IPS-11a (cell line): ENCODE measurements around the gene SORCS2.

ENCODE experiments used
- H3K4me3 ChIP-seq: one replicate; pipeline ENCODE4 v1.5.1; 2013; ENCODE audit warnings: low read depth, low read length, control low read depth

SORCS2 gene

GRCh38 chr4:7285244-7286094 lies 93.1 kb downstream of the SORCS2 start:
- H3K4me3 ChIP-seq: no peak overlapping the region

DNA sequence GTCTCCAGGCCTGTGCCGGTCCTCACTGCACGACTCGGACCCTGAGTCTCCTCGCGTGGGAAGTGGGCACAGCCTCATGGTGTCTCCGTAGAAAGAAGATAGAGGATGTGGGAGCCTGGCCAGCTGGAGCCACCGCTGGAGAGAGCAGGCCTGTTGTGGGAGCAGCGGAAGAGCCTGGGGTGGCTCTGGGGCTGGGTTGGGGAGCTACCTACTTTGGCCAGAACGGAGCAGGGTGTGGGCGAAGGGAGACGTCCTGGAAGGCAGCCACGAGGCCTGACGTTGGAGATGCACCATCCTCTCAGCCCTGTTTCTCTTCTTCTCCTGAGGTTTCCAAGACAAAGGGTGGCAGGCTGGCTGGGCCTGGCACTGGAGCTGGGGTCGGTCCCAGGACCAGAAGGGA lies 93.8 kb downstream of the SORCS2 start:
- no peak overlapping the region for H3K4me3 ChIP-seq

- H3K4me3 ChIP-seq: no peak overlapping the region
These were observed 94.5 kb downstream of the SORCS2 start for GRCh38 chr4:7286798-7287197.

GRCh38 chr4:7287274-7287917 lies 95.1 kb downstream of the SORCS2 start:
- no peak overlapping the region for H3K4me3 ChIP-seq

DNA sequence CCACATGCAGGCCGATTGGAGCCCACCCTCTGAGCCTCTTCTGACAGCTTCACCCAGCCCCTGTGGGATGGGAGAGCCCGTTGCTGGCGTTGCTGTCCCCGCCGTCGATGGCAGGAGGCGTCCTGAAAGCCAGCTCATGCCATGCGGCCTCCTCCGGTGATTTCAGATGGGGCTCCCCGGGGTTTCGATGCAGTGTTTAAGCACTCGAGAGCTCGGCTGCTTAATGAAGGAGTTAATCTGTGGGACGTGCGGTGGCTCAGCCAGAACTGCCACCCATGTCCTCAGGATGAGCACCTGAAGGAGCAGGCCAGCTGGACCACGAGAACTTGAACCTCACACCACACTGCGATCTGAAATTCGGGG lies 95.6 kb downstream of the SORCS2 start:
- H3K4me3 ChIP-seq: no peak overlapping the region

GRCh38 chr4:7288751-7289523 lies 96.6 kb downstream of the SORCS2 start:
- no peak overlapping the region for H3K4me3 ChIP-seq

GRCh38 chr4:7289589-7289988 lies 97.3 kb downstream of the SORCS2 start:
- no peak overlapping the region for H3K4me3 ChIP-seq

DNA sequence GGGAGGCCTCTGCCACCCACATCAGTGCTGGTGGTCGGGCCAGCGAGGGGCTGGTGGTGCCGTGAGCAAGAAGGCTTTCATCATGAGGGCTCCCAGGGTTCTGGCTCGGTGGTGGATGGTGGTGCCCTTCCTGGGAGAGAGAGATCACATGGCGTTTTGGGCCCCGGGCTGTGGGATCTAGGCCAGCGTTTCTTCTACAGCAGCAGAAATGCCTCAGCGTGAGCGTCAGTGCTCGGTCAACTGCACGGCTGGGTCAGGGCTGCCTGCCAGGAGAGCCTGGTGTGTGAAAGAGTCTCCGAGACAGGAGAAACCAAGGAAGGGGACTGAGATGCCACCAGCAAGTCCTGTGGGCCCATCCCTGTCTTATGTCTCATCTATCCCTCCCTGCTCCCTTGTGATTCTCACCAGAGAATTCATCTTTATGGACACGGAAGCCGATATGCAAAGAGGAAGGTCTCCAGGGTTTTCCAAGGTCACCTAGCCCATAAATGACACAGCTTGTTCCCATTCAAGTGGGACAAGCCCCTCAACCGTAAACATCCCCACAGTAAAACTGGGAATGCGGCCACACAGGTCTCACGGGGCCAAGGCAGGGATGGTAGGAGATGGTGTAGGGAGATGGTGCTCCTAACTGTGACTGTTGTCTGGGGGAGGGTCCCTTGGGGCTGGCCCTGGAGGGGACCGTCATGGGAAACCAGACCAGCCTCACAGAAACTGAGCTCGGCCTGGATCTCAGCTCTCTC lies 99.2 kb downstream of the SORCS2 start:
- H3K4me3 ChIP-seq: no peak overlapping the region

GRCh38 chr4:7293703-7294102 lies 101.4 kb downstream of the SORCS2 start:
- no peak overlapping the region for H3K4me3 ChIP-seq

DNA sequence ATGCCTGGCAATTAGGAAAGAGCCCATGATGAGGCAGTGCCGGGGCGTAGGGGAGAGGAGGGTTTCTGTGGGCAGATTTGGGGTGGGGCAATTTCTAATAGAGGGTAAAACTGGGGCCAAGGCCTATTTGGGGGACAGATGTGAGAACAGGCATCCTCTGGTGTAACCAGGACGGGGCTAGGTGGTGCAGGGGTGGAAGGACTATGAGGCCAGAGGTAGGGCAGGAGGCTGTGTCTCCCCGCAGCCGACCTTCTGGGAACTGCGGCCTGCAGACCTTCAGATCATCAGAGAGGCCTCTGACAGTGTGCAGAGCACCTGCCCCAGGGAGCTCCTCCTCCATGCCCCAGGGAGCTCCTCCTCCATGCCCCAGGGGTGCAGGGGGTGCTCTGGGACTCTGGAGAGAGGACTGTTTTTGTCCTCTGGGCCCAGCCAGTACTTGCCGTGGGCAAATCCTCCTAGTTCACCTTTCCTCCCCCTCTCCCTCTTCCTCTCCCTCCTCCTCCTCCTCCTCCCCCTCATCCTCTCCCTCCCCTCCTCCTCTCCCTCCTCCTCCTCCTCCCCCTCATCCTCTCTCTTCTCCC lies 101.9 kb downstream of the SORCS2 start:
- H3K4me3 ChIP-seq: no peak overlapping the region

GRCh38 chr4:7295197-7295910 lies 103.0 kb downstream of the SORCS2 start:
- no peak overlapping the region for H3K4me3 ChIP-seq

DNA sequence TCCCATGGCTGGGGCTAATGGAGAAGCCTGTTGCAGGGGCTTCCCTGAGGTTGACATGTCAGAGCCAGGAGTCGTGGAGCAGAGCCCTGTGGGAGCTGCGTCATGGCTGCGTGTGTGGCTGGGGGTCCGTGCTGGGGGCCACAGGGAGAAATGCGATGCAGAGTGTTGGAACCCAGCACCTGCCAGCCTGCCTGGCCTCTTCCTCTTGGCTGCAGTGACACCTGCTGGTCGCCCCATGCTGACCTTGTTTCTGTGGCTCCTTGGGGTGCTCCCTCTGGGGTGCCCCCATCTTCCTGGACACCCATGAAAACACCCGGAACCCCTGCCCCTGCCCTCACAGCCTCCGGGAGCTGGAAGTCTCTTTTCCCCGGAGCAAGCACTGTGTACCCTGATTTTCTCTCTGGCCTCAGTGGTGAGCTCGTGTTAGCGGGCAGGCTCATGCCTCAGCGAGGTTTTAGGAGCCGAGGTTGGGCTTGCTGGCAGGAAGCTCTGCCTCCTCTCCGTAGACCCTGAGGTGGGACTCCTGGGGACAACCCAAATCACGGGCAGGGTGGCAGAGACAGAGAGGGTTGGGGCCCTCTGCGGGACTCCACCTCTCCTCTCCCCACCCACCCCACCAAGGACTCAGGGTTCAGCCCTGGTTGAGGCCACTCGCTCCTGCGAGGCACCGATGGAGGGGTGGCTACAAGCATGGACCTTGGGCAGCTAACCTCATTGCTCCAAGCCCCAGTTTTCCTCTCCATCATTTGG lies 103.7 kb downstream of the SORCS2 start:
- H3K4me3 ChIP-seq: no peak overlapping the region

GRCh38 chr4:7296661-7297335 lies 104.5 kb downstream of the SORCS2 start:
- no peak overlapping the region for H3K4me3 ChIP-seq

DNA sequence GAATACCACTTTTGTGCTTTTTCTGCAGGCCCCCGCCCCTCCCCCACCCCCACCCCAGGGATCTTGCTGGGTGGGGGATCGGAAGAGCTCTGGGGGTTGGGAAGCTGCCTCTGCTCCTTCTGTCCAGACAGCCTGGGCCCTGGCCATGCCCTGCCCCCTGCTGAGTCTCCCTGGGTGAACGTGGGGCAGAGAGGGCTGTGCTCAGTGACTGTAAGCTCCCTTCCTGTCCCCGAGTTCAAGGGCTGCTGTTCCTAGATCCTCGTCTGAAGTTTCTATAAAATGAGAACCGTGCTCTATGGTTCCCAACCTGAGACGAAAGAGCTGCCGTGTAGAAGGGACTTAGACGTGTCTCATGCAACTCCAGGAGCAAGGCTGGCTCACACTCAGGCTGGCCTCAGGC lies 105.0 kb downstream of the SORCS2 start:
- no peak overlapping the region for H3K4me3 ChIP-seq

- no peak overlapping the region for H3K4me3 ChIP-seq
These were observed 105.5 kb downstream of the SORCS2 start for GRCh38 chr4:7297881-7298280.

DNA sequence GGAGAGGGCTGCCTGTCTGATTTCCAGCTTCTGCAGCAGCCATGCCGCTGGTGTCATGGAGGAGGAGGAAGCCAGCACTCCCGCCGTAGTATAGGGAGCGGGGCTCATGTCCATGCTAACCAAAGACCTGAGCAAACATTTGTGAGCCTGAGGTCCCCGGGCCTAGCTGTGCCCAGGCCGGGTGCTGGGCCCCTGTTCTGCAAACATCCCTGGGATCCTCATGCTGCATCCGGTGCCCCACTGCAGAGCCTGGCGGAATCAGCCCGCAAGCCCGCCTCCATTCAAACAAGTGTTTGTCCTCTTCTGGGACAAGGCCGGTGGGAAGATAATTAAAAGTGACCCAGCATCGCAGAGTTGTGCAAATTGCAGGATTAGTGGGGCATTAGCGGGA lies 106.3 kb downstream of the SORCS2 start:
- no peak overlapping the region for H3K4me3 ChIP-seq

GRCh38 chr4:7299010-7299907 lies 106.9 kb downstream of the SORCS2 start:
- no peak overlapping the region for H3K4me3 ChIP-seq
